Glomerular visceral epithelial cell (primary cell): Measurements from ENCODE around the gene FAM184A.

Experiments used
- DNase-seq: peaks from one replicate; pipeline ENCODE4 v3.0.0-alpha.2; 2016; ENCODE audit errors: extremely low spot score

The FAM184A gene

DNA sequence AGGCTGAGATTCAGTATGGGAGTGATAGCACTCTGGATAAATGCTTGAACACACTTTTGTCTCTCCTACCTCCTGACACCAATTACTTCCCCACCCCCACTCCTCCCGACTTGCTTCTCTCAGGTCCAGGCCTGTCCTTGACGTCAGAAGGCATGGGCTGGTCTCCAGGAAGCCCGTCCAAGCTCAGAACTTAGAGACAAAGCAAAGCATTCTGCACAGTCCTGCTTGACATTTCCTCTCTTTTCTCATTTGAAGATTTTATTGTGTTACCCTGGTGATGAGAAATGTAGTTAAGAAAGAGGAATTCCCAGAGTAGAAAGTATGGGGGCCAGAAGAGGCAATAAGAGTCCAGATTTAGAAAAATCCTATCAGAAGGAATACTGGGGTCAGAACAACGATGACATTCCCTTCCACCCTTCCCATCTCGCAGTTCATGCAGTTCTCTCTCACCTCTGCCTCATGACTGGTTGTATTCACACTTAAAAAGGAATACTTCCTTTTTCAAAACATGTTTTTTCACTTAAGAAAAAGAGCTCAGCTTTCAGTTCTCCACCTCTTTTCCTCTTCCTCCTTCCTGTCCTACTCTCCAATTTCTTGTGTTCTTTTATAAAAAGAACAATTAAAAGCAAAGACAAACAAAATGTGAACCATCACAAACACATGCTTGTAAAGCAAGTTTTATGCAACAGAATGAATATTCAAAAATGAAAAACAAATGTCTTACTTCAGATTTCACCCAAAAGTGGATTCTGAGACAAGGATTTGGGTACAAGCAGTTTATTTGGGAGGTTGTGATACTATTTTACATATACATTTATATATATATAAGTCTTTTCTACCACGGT is 18.5 kb upstream of the FAM184A start:
- DNase-seq, result no peak

DNA sequence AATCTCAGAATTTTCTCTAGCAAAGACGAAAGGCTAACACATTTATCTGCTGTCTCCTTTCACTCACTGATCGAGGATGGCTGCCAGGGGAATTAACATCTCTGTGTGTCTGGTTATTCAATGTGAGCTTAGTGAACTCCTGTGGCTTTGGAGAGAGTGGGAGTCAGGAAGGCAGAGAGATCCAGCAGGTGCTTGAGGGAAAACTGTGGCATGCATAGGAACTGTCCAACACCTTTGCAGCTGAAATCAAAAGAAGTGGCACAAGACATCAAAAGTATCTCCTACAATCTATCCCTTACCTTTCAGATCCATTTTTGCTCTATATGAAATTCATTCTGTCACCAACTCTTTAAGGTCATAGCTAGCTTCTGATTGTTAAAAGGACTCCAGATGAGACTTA is 11.8 kb upstream of the FAM184A start:
- DNase-seq, result no peak

DNA sequence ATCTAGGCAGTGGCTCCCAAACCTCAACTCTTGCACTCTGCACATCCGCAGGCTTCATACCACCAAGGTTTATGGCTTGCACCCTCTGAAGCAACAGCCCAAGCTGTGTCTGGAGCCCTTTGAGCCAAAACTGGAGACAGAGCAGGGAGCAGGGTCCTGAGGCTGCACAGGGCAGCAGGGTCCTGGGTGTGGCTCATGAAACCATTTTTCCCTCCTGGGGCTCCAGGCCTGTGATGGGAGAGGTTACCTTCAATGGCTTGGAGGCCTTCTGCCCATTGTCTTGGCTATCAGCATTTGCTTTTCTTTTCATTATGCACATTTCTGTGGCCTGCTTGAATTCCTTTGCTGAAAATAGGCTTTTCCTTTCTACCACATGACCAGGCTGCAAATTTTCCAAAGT is 6.3 kb upstream of the FAM184A start:
- DNase-seq, result no peak

DNA sequence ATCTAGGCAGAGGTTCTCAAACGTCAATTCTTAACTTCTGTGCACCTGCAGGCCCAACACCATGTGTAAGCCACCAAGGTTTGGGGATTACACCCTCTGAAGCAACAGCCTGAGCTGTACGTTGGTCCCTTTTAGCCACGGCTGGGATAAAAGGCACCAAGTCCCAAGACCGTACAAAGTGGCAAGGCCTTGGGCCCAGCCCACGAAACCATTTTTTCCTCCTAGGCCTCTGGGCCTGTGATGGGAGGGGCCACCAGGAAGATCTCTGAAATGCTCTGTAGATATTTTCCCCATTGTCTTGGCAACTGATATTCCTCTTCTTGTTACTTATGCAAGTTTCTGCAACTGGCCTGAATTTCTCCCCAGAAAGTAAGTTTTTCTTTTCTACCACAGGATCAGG is 4.5 kb upstream of the FAM184A start:
- DNase-seq, result no peak

DNA sequence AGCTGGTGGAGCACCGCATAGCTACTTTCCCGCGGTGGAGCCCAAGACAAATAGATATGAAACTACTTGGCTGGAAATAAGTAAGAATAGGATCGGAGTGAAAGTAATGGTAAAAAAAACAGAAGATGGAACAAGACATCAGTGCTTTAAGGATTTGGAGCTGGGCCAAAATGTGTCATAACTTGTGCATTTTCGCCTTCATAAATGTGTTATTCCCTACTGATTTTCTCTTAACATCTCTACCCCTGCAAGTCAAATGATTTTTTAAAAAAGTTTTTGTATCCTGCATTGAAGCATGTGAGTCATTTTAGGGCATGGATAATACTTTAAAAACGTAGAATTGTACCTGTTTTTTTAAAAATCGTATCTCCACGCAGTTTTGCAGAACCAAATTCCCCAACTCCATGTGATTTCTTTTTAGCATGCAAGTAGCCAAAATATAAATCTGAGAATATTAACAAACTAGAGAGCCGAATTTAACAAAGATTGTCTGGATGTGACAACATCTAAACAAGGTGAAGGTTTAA is 882 bp upstream of the FAM184A start:
- peak; percentile 33 for DNase-seq

DNA sequence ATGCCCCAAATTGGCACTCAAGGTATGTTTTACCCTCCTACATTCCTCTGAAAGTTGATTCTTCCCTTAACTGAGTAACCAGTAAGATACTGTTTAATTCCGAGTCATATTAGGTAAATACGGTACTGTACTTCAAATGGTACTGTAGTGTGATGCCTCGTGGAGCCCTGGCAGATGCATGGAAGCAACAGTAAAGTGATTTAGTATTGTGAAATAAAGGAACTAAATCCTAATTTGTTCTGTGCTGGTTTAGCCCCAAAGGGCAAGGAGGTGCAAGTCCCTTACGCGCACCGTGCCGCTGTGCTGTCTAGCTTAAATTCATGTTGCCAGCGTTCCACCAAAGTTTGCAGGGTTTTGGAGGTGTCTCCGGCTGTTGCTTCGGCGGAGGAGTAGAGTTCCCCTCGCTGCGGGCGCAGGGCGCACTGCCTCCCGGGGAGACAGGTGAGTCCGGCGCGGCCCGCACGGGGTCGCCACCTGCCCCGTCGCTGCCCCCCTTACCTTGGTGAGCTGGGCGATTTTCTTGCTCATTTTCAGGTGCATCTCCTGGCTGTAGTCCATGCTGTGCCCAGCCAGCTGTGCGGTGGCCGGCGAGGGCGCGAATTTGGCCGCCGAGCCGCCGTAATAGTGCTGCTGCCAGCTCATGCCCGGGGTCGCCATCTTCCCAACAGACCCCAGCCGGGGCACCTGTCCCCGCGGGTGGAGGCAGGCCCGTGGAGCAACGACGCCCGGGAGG is 655 bp downstream of the FAM184A start:
- DNase-seq, result peak; percentile 19

DNA sequence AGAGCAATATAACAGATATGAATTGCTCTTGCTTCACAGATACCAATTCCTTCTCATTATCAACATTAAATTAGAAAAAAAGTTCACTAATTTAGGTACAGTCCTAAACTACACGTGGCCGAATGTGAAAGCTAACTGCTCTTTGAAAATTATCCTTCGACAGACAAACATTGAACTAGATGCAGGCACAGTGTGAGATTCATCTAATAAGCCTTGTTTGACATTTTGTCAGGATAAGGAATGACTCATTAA is 1.1 kb downstream of the FAM184A start:
- DNase-seq, result no peak

DNA sequence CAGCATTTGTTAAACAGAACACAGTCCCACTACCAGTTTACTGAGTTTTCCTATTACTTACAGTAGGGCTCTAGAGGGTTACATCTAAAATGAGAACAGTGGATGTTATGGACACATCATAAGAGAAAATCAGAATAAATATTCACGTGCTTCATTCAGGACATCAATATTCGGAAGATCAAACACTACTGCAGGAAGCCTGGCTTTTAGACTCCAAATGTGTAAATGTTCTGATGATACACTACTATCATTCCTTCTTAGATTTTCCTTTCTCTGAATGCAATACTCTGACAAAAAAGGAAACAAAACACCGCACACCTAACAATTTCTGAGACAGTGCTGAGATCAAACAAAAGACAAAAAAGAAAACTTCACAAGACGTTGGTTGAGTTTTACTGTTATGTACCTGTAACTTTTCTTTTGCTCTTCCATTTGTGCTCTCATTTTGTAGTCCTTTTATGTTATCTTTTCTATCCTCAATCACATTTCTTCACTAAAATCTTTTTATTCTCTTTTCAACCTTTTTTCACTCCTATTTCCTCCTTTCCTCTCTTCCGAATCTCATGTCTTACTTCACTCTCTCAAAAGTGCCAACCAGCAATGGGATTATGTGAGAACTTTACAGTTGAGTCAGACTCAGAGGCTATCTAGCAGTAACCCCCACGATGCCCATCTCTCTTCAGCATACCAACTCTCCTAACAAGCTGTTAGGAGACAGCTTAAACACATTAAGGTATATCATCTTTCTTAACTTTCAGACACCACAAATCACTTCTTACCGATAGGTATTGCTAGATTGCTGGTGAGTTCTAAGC is 1.7 kb downstream of the FAM184A start:
- DNase-seq, result peak; percentile 7

DNA sequence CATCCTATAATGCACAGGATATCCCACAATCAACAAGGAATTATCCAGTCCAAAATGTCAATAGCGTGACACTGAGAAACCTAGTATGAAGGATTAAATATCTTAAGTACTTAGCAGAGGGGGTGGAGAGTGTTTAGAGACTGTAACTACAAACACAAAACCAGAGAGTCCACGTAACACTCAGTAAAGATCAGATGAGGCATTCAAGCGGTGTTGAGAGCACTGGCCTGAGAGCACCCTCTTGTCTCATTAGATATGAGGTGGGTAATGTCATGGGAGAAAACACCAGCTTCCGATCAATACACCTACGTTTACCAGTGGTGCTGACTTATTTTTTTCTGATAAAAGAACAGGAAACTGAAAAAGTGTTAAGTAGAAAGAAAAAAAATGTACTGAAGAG is 2.3 kb downstream of the FAM184A start:
- no peak for DNase-seq

DNA sequence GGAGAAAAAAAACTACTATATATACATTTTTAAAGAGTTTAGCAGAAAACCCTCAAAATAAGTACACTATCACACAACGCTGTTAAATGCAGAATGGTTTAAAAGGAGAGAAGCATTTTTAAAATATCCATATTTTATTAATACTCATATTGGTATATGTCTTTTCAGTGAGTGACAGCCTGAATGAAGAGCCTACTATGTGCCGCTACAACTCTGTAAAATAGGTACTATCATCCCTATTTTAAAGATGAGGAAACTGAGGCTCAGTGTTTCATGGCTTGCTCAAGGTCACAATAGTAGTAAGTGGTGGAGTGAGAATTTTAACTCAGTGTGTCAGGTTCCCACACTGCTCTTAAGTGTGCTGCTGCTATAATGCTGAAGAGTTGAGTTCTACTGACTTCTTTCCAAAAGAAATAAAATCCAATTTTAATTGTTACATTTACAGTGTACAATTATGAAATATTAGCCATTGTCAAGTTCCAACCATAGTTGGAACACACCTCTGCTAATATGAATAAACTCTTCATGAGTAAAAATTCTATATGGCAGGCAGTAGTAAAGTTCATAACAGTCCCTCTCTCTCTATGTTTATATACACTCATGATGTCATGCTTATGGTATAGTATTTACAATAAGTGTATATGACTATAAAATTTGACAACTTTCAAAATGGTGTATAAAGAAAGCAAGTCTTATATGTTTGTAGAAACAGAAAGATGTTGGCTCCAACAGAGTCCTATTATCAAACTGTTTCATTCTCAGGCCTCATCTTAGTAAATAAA is 3.1 kb downstream of the FAM184A start:
- DNase-seq, result no peak

DNA sequence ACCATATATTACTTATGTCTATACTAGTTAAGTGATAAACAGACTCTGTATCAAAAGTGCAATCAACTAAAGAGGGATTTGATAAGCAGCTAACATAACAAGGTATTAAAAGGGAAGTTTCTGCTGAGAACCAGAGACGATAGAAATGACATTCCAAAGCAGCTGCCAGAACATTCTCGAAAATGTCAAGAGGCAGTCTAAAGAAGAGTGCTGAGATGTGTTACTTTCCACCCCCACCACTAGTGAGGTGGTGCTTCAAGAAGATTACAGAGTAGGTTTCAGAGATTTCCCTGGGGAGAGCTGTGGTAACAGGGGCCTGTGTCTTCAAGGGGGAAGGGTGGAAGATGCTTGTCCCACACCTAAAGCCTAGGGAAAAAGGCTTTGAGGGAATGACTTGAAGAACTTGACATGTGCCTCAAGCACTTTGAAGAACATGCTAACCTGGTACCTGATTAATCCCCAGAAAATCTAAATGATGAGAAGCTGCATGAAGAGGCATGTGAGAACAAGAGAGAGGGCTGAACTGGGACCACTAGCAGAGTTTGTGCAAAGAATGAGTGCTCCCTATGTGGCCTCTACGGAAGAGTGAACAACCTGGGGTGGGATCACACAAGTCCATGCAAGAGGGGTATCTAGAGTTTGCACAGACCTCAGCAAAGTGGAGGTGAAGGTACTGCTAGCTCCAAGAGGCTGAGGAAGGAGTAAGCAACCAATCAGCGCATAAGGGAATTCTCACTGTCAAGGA is 5.0 kb downstream of the FAM184A start:
- no peak for DNase-seq

DNA sequence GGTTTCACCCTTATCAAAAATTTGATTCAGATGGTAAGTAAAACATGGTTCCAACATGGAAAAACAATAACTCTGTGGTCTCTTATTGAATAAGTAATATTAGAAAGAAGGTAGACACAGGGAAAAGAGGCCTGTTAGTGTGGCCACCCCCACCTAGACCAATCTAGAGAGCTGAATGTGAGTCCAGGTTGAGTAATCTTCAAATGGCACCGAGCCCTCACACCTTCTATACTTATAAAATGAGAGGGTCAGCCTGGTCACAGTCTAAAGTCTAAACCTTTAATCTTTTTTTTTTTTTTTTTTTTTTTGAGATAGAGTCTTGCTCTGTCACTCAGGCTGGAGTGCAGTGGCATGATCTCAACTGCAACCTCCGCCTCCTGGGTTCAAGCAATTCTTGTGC is 6.9 kb downstream of the FAM184A start:
- DNase-seq, result no peak

DNA sequence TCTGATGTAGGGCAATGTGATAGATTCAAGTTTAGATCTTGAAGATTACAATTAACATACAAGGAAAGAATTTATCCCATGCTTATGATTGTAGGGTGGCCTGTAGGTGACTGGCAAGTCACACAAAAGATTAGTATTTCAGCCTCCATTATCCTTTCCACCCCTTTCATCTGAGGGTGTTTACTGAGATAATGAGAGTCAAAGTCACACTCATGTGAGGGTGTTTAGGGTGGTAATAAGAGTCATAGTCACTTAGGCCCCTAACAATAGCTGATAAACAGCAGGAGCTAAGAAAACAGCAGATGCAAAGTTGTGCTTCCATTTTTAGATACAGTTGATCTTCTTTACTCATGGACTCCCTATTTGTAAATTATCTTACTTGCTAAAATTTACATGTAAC is 11.4 kb downstream of the FAM184A start:
- no peak for DNase-seq

DNA sequence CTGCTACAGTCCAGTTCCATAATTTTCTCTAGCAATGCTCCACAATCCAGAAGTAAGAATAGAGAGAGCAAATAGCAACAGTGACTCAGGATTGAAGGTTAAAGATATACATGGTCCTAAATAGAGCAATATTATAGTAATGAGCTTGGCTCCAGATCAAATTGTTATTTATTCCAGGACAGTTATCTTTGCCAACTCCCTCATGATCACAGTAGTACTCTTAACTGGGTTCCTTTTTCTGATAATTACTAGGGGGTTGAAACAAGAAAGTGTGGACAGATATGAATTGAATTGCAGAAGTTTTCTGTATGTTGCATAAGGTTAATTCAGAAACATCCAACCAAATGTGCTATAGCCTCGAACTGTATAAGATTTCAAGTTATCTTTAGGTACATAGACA is 11.9 kb downstream of the FAM184A start:
- DNase-seq, result no peak

DNA sequence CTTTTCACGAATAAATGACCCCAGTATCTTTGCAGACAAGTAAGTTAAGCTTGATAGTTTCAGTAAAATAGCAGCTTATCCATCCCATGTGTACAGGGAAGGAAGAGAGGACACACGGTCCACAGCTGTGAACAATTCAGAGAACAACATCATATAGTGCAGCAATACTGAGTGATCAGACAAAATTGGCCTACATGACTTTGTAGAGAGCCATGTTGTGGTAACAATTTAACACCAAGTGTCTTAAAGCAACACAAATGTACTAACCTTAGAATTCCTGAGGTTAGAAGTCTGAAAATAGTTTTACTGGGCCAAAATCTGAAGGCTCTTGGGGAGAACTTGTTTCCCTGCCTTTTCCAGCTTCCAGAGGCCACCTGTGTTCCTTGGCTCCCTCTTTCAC is 12.5 kb downstream of the FAM184A start:
- no peak for DNase-seq

DNA sequence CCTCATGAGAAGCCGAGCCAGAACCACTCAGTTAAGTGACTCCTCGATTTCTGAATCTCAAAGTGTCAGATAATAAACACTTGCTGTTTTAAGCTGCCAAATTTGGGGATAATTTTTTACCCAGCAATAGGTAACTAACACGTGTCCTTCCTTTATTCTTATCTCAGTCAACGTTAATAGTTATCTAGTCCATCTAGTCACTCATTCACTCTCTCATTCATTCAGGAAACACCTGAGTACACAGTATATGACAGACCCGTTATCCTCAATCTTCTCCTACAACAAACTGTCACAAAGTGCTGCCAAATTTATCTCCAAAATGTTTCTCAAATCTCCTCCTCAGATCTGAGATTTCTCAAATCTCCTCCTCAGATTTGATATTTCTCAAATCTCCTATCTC is 13.1 kb downstream of the FAM184A start:
- no peak for DNase-seq

DNA sequence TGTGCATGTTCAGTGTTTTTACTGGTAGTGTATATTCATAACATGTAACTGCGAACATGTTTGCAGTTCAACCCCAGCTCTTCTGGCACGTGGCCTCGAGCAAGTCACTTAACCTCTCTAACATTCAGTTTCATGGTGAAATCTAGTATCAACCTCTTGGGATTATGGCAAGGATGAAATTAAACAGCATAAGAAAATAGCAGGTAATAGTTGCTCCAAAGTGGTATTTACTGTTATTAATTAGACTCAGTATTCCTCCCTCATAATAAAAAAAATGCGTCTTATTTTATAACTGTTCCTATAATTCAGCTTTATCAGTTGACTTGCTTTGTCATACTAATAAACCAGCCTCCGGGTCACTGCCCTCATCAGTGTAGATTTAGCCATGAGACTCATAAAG is 15.0 kb downstream of the FAM184A start:
- no peak for DNase-seq

DNA sequence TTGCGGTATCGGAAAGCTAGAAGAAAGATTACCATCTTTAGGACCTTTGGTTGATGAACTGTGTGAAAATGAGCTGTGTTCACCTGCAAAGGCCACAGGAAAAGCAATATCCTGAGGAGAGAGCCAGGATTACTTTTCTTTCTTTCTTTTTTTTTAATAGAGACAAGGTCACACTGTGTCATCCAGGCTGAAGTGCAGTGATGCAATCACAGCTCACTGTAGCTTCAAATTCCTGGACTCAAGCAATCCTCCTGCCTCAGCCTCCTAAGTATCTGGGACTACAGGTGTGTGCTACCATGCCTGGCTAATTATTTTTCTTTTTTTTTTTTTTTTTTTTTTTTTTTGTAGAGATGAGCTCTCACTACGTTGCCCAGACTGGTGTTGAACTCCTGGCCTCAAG is 17.2 kb downstream of the FAM184A start:
- DNase-seq, result no peak

DNA sequence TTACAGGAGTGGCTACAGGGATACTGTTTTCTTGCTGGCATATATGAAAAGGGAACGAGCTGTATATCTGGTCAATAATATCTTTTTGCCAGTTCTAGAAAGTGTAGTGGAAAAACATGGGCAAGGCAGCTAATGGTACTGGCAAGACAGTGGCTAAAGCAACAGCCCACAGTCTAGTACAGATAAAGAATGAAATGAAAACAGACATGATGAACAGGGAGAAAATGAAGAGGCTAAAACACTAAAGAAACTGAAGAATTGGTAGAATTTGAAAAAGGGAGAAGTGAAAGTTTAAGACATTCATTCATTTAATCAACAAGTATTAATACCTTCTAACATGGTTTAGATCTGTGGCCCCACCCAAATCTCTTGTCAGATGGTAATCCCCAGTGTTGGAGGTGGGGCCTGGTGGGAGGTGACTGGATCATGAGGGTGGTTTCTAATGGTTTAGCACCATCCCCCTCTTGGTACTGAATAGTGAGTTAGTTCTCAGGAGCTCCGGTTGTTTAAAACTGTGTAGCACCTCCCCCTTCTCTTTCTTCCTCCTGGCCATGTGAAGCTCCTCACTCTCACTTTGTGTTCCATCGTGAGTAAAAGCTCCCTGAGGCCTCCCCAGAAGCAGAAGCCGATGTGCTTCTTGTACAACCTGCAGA is 18.1 kb downstream of the FAM184A start:
- DNase-seq, result no peak

DNA sequence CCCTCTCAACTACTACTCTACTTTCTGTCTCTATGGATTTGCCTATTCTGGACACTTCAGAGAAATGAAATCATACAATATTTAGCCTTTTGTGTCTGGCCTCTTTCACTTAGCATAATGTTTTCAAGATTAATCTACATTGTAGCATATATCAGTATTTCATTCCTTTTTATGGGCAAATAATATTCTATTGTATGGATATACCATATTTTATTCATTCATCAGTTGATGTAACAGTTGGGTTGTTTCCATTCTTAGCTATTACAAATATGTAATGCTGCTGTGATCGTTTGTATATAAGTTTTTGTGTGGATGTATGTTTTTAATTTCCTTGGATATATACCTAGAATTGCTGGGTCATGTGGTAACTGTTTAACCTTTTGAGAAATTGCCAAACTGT is 23.4 kb downstream of the FAM184A start:
- DNase-seq, result no peak

DNA sequence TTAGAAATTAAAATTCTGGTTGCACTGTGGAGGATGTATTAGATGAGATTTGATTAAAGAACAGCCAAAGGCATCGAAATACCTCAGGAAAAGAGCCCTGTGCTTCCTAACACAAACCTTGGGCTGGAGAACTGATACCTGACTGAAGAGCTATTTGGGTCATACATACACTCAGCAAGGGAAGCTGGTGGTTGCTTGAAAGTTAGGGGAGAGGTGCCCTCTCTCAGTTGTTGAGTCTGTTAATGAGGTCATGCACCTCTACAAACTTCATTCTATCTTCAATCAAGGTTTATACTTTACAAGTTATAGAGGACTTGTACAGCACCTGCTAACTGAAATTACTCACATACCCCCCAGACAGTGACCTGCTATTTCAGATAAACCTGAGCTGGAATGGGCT is 25.5 kb downstream of the FAM184A start:
- no peak for DNase-seq
